ENCODE measurements around the gene CASP10.

Gene CASP10

GRCh38 chr2:201255408-201256033 is 72.6 kb downstream of the CASP10 start:
- no peaks in the 10 kb centered on the region for H3K27me3 ChIP-seq (replicated peaks; ENCODE audit: control insufficient read depth, insufficient read depth, low read length)
- TF ChIP-seq, protein P1, sequence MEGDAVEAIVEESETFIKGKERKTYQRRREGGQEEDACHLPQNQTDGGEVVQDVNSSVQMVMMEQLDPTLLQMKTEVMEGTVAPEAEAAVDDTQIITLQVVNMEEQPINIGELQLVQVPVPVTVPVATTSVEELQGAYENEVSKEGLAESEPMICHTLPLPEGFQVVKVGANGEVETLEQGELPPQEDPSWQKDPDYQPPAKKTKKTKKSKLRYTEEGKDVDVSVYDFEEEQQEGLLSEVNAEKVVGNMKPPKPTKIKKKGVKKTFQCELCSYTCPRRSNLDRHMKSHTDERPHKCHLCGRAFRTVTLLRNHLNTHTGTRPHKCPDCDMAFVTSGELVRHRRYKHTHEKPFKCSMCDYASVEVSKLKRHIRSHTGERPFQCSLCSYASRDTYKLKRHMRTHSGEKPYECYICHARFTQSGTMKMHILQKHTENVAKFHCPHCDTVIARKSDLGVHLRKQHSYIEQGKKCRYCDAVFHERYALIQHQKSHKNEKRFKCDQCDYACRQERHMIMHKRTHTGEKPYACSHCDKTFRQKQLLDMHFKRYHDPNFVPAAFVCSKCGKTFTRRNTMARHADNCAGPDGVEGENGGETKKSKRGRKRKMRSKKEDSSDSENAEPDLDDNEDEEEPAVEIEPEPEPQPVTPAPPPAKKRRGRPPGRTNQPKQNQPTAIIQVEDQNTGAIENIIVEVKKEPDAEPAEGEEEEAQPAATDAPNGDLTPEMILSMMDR (IDR thresholded peaks at IDR 0.05; ENCODE audit: insufficient read depth, low read length, poor library complexity, severe bottlenecking): no peak
- DNase-seq (ENCODE audit: extremely low read depth, insufficient read length): no peak
- no peaks in the 10 kb centered on the region for H3K36me3 ChIP-seq (ENCODE audit: control insufficient read depth, insufficient read depth, low read length)
- no peak overlapping the region for H3K4me3 ChIP-seq (replicated peaks; ENCODE audit: low read depth, low read length)

GRCh38 chr2:201256082-201256481 is 73.1 kb downstream of the CASP10 start:
- no peak for DNase-seq (ENCODE audit: extremely low read depth, insufficient read length)
- TF ChIP-seq, protein P1 (IDR thresholded peaks at IDR 0.05; ENCODE audit: insufficient read depth, low read length, poor library complexity, severe bottlenecking): no peak
- no peaks in the 10 kb centered on the region for H3K36me3 ChIP-seq (ENCODE audit: control insufficient read depth, insufficient read depth, low read length)
- no peak overlapping the region for H3K4me3 ChIP-seq (replicated peaks; ENCODE audit: low read depth, low read length)
- no peaks in the 10 kb centered on the region for H3K27me3 ChIP-seq (replicated peaks; ENCODE audit: control insufficient read depth, insufficient read depth, low read length)

GRCh38 chr2:201257381-201257955 is 74.5 kb downstream of the CASP10 start:
- H3K27me3 ChIP-seq (replicated peaks; ENCODE audit: control insufficient read depth, insufficient read depth, low read length): no peaks in the 10 kb centered on the region
- peak overlapping the region; percentile 53 for H3K4me3 ChIP-seq (replicated peaks; ENCODE audit: low read depth, low read length)
- DNase-seq (ENCODE audit: extremely low read depth, insufficient read length): peak; percentile 49
- no peaks in the 10 kb centered on the region for H3K36me3 ChIP-seq (ENCODE audit: control insufficient read depth, insufficient read depth, low read length)
- TF ChIP-seq, protein P1 (IDR thresholded peaks at IDR 0.05; ENCODE audit: insufficient read depth, low read length, poor library complexity, severe bottlenecking): no peak

DNA sequence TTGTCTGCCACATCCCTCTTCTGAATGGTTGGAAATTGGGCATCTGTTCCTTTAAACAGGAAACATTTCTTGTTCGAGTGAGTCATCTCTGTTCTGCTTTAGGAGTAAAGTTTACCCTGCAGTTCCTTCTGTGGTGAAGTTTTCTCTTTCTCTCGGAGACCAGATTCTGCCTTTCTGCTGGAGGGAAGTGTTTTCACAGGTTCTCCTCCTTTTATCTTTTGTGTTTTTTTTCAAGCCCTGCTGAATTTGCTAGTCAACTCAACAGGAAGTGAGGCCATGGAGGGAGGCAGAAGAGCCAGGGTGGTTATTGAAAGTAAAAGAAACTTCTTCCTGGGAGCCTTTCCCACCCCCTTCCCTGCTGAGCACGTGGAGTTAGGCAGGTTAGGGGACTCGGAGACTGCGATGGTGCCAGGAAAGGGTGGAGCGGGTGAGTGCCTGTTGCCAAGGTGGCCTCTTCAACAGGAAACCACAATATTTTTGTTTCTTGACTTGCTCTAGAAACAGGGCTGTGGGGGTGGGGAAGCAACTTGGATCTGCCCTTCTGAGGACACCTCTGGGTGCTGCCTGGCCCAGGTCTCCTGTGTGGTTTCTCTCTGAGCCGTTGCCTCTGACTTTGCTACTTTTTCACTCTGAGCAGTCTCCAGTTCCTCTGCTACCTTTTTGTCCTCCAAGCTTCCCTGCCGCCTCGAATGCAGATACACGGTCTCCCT is 75.2 kb downstream of the CASP10 start:
- H3K4me3 ChIP-seq (replicated peaks; ENCODE audit: low read depth, low read length): peak overlapping the region; percentile 59
- H3K36me3 ChIP-seq (ENCODE audit: control insufficient read depth, insufficient read depth, low read length): no peaks in the 10 kb centered on the region
- peak; percentile 84 for DNase-seq (ENCODE audit: extremely low read depth, insufficient read length)
- no peaks in the 10 kb centered on the region for H3K27me3 ChIP-seq (replicated peaks; ENCODE audit: control insufficient read depth, insufficient read depth, low read length)
- TF ChIP-seq, protein P1 (IDR thresholded peaks at IDR 0.05; ENCODE audit: insufficient read depth, low read length, poor library complexity, severe bottlenecking): peak; percentile 21

DNA sequence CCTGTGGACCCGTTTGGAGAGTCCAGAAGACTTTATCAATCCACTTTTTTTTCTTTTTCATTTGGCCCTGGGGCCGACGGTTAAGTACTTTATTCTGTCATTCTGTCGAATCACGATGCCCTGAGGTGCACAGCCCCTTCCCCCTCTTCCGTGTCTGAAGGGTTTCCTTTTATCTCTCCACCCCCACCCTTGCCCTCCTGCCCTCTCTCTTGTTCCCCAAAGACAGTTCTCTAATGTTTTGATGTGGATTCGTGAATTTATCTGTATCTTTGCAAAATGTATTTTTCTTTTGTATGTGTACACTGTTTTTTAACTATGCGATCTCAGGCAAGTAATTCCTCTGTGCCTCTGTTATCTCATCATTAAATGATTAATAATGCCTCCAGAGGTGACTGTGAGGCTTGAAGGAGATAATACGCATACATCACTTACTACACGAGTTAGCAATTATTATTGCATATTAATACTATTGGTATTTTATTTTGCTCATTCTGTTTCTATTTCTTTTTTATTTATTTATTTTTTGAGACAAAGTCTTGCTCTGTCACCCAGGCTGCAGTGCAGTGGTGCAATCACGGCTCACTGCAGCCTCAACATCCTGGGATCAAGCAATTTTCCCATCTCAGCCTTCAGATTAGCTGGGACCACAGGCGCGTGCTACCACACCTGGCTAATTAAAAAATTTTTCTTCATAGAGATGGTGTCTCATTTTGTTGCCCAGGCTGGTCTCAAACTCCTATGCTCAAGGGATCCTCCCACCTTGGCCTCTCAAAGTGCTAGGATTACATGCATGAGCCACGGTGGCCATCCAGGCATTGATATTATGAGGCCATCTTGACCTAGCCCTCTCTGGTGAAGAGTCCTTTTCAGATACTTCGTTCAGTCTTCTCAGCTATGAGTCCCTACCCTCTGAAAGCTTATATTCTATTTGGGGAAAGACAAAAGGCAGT is 76.0 kb downstream of the CASP10 start:
- TF ChIP-seq, protein P1 (IDR thresholded peaks at IDR 0.05; ENCODE audit: insufficient read depth, low read length, poor library complexity, severe bottlenecking): no peak
- DNase-seq (ENCODE audit: extremely low read depth, insufficient read length): no peak
- Histone ChIP-seq H3K36me3 (ENCODE audit: control insufficient read depth, insufficient read depth, low read length) (no peaks in the 10 kb centered on the region), H3K4me3 (replicated peaks; ENCODE audit: low read depth, low read length) (peak overlapping the region; percentile 59), H3K27me3 (replicated peaks; ENCODE audit: control insufficient read depth, insufficient read depth, low read length) (no peaks in the 10 kb centered on the region)

Data from GM06990 (cell line).